GM12874 (cell line): ENCODE data around the gene CCDC85C.

Source experiments
- CTCF ChIP-seq: IDR thresholded peaks from 2 replicates; pipeline ENCODE4 v1.5.1; 2011; ENCODE audit warnings: low read depth, mild to moderate bottlenecking, control low read depth, low read length, moderate library complexity; ENCODE audit not compliant: insufficient read depth

The CCDC85C gene

GRCh38 chr14:99559286-99559990 lies 44.6 kb downstream of the CCDC85C start:
- TF ChIP-seq CTCF, result no peak

GRCh38 chr14:99556134-99556791 lies 47.7 kb downstream of the CCDC85C start:
- TF ChIP-seq CTCF, result no peak

- no peak for TF ChIP-seq CTCF
These were observed 49.1 kb downstream of the CCDC85C start for GRCh38 chr14:99554757-99555531.

- no peak for TF ChIP-seq CTCF
These were observed 49.8 kb downstream of the CCDC85C start for GRCh38 chr14:99554184-99554583.

- no peak for TF ChIP-seq CTCF
These were observed 51.3 kb downstream of the CCDC85C start for GRCh38 chr14:99552572-99553216.

- no peak for TF ChIP-seq CTCF
These were observed 51.9 kb downstream of the CCDC85C start for GRCh38 chr14:99552021-99552553.
